Measurements from ENCODE around the gene RIN1.

DNA sequence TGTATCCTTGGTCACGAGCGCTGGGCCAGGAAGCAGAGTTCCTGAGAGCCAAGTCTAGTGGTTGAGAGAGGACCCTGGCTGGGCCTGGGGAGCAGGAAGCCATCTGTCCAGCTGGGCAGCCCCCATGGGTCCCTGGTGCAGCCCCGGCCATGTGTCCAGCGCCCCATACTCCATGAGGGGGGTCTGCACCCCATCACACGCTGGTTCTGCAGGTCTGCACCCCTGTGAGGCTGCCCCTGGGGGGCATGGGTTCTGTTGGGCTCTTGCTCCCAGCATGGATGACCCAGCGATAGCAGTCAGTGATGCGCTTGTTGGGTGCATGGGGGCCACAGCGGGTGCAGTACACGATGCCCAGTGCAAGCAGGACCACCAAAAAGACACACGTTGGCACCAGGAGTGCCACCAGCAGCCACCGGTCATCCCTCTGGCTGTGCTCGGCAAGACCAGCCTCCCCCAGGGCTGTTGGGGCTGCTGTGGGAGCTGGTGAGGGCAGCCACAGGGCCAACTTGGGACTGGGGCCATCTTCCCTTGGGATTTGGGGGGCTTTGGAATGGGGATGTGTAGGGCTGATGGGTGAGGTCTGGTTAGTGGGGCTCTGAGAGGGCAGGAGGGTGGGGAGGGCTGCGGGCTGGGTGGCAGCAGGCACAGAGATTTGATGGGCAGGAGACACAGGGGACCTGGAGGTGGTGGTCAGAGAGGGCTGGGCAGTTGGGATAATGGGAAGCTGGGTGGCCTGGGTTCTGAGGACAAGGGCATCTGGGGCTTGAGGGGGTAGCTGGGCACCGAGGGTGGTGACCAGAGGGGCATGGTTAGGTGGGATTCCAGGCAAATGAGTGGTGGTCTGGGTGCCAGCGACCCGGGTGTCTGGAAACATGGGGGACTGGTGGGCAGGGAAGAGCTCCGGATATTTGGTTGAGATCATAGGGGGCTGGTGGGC, 21.4 kb downstream of the RIN1 start:
- no peak for TF ChIP-seq CTCF (IDR thresholded peaks at IDR 0.05)
- no peak for TF ChIP-seq JUND (IDR thresholded peaks at IDR 0.05)
- TF ChIP-seq, protein P1, sequence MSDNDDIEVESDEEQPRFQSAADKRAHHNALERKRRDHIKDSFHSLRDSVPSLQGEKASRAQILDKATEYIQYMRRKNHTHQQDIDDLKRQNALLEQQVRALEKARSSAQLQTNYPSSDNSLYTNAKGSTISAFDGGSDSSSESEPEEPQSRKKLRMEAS (IDR thresholded peaks at IDR 0.05; ENCODE audit: low read depth), result no peak
- no peak for TF ChIP-seq TCF12 (IDR thresholded peaks at IDR 0.05)
- TF ChIP-seq SIN3A (IDR thresholded peaks at IDR 0.05; ENCODE audit: borderline replicate concordance, low read depth, low read length), result no peak
- TF ChIP-seq CHD2 (IDR thresholded peaks at IDR 0.05; ENCODE audit: low read length, partially characterized antibody), result no peak

Data from SK-N-SH (cell line).